ENCODE measurements around the gene MFGE8. TPM values are rescaled to one million over a fixed set of nuclear protein-coding genes. Genes with fewer than 3 reads are reported as not detected.

The MFGE8 gene
- polyA plus RNA-seq, 4 donors = 4.0 to 104 (median 22.2) TPM

DNA sequence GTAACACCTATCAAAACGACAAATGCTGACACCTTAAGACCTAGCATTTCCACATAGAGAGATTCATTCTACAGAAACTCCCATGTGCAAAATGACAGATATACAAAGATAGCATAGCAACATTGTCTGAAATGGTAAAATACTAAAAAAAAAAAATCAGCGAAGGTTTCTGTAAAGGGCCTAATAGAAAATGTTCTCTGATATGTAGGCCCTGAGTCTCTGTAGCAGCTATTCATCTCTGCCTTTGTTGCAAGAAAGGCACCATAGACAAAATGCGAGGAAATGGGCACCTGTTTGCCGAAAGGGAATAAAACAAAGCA lies 631 bp upstream of the MFGE8 start:
- H3K27me3 ChIP-seq (ENCODE audit: control insufficient read depth in 3 of 3, insufficient read depth in 3 of 3, low read length in 3 of 3) = no peaks in the 10 kb centered on the region
- H3K27ac ChIP-seq (ENCODE audit: low read depth in 1 of 3, low read length in 2 of 3) = no peak overlapping the region
- WGBS, 3 donors = 65 to 75% (median 71%) methylated on average over 4 of the region's 4 CpGs
- DNase-seq (no peak), FAIRE-seq (no peak)
- peak overlapping the region in 1 of 3 donors; percentile 51 for H3K4me3 ChIP-seq (ENCODE audit: low read depth in 1 of 3, low read length in 3 of 3)
- H3K36me3 ChIP-seq (ENCODE audit: control insufficient read depth in 3 of 3, insufficient read depth in 2 of 3, low read depth in 1 of 3, low read length in 3 of 3) = peaks cover 0 to 12% (median 0%) of the 10 kb centered on the region in 3 donors
- no peaks in the 10 kb centered on the region for H3K9me3 ChIP-seq (ENCODE audit: control insufficient read depth in 2 of 2, insufficient read depth in 1 of 2, low read depth in 1 of 2, low read length in 1 of 2)
- H3K4me1 ChIP-seq (ENCODE audit: control insufficient read depth in 3 of 3, insufficient read depth in 2 of 3, low read depth in 1 of 3, low read length in 2 of 3) = peaks cover 0 to 4% (median 4%) of the 10 kb centered on the region in 3 donors

DNA sequence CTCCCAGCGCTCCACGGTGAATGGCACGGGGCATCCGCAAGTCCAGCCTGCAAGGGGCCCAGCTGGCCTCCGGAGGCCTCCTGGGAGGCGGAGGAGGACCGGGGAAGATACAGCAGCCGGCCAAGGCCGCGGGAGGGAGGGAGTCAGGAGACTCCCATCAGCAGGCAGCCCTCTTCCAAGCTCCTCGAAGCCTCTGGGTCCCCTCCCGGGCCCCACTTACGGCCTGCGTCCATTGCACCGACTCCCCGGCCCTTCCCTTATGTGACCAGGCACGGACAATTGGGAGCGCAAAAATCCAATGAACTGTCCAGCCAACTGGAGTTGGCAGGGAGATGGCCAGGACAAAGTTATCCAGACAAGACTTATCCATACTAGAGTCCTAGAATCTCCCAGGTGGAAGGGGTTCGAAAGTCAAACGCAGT lies 668 bp downstream of the MFGE8 start:
- Histone ChIP-seq H3K27ac (ENCODE audit: low read depth in 1 of 3, low read length in 2 of 3) (peak overlapping the region in 1 of 3 donors; percentile 71), H3K27me3 (ENCODE audit: control insufficient read depth in 3 of 3, insufficient read depth in 3 of 3, low read length in 3 of 3) (no peaks in the 10 kb centered on the region), H3K4me1 (ENCODE audit: control insufficient read depth in 3 of 3, insufficient read depth in 2 of 3, low read depth in 1 of 3, low read length in 2 of 3) (peaks cover 0 to 4% (median 4%) of the 10 kb centered on the region in 3 donors), H3K9me3 (ENCODE audit: control insufficient read depth in 2 of 2, insufficient read depth in 1 of 2, low read depth in 1 of 2, low read length in 1 of 2) (no peaks in the 10 kb centered on the region), H3K4me3 (ENCODE audit: low read depth in 1 of 3, low read length in 3 of 3) (peak overlapping the region; percentile 51 to 79 (median 68)), H3K36me3 (ENCODE audit: control insufficient read depth in 3 of 3, insufficient read depth in 2 of 3, low read depth in 1 of 3, low read length in 3 of 3) (peaks cover 0 to 17% (median 0%) of the 10 kb centered on the region in 3 donors)
- FAIRE-seq (no peak), DNase-seq (peak in 1 of 2 donors; percentile 45)
- 17 to 25% (median 22%) methylated on average over 18 to 20 of the region's 20 CpGs for WGBS, 3 donors

DNA sequence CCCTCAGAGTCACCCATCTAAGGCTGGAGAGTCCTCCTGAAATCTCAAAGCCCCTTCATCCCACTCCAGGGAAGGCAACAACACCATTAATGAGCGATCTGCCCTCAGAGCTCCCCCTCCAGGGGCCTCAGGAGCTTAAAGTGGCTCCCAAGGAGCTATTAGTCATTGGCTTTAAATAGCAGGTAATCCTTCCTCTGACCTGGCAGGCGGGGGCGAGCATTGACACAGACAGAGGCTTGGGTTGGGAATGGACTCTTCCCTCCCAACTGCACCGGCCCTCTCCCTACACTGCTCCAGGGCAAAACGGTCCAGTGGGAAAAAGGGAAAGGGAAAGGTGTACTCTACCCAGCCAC lies 1.4 kb downstream of the MFGE8 start:
- peaks cover 0 to 23% (median 0%) of the 10 kb centered on the region in 3 donors for H3K36me3 ChIP-seq (ENCODE audit: control insufficient read depth in 3 of 3, insufficient read depth in 2 of 3, low read depth in 1 of 3, low read length in 3 of 3)
- H3K27me3 ChIP-seq (ENCODE audit: control insufficient read depth in 3 of 3, insufficient read depth in 3 of 3, low read length in 3 of 3) = no peaks in the 10 kb centered on the region
- DNase-seq = peak in 1 of 2 donors; percentile 29
- no peak for FAIRE-seq
- peaks cover 0 to 4% (median 4%) of the 10 kb centered on the region in 3 donors for H3K4me1 ChIP-seq (ENCODE audit: control insufficient read depth in 3 of 3, insufficient read depth in 2 of 3, low read depth in 1 of 3, low read length in 2 of 3)
- WGBS, 3 donors = 37 to 60% (median 50%) methylated on average over 5 of the region's 5 CpGs
- no peak overlapping the region for H3K27ac ChIP-seq (ENCODE audit: low read depth in 1 of 3, low read length in 2 of 3)
- H3K9me3 ChIP-seq (ENCODE audit: control insufficient read depth in 2 of 2, insufficient read depth in 1 of 2, low read depth in 1 of 2, low read length in 1 of 2) = no peaks in the 10 kb centered on the region
- no peak overlapping the region for H3K4me3 ChIP-seq (ENCODE audit: low read depth in 1 of 3, low read length in 3 of 3)

DNA sequence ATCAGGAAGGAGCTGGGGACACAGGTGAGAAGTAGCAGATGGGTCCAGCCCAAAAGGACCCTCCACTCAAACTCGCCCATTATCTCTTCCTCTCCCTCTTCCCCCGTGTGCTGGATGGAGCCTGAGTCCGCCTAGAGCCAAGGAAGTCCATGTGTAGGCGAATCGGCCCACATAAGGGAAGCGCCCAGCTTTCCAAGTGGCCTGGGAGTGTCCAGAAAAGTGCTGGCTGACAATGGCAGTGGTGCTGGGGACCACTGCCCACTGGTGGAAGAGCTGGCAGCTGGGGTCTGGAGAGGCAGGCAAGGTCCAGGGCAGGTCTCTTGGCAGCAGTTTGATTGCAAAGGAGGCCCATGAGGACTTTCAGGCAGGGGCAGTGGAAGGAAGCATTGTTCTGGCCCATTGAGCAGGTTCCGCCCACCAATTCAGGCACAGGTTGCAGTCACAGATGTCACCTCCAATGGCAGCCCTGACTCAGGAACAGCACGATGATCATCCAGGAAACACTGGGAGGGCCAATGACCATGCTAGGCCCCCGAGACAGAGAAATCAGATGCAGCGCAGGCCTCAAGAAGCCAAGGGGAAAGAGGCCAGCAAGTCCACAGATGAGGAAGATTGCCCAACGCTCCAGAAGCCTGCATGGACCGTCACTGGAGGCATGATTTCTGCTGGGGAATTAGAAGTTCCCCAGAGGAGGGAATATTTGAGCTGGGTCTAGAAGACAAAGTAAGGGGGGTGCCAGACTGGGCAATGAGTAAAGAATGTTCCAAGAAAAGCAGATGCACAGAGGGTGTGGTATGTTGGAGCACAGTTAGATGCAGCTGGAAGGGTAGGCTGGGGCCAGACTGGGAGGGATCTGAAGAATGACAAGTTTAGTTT lies 3.0 kb downstream of the MFGE8 start:
- H3K4me3 ChIP-seq (ENCODE audit: low read depth in 1 of 3, low read length in 3 of 3) = no peak overlapping the region
- no peaks in the 10 kb centered on the region for H3K27me3 ChIP-seq (ENCODE audit: control insufficient read depth in 3 of 3, insufficient read depth in 3 of 3, low read length in 3 of 3)
- DNase-seq (no peak), FAIRE-seq (no peak)
- H3K4me1 ChIP-seq (ENCODE audit: control insufficient read depth in 3 of 3, insufficient read depth in 2 of 3, low read depth in 1 of 3, low read length in 2 of 3) = peaks cover 0 to 6% (median 4%) of the 10 kb centered on the region in 3 donors
- no peaks in the 10 kb centered on the region for H3K9me3 ChIP-seq (ENCODE audit: control insufficient read depth in 2 of 2, insufficient read depth in 1 of 2, low read depth in 1 of 2, low read length in 1 of 2)
- 84 to 86% (median 85%) methylated on average over 12 of the region's 12 CpGs for WGBS, 3 donors
- H3K27ac ChIP-seq (ENCODE audit: low read depth in 1 of 3, low read length in 2 of 3) = no peak overlapping the region
- peaks cover 0 to 34% (median 0%) of the 10 kb centered on the region in 3 donors for H3K36me3 ChIP-seq (ENCODE audit: control insufficient read depth in 3 of 3, insufficient read depth in 2 of 3, low read depth in 1 of 3, low read length in 3 of 3)

DNA sequence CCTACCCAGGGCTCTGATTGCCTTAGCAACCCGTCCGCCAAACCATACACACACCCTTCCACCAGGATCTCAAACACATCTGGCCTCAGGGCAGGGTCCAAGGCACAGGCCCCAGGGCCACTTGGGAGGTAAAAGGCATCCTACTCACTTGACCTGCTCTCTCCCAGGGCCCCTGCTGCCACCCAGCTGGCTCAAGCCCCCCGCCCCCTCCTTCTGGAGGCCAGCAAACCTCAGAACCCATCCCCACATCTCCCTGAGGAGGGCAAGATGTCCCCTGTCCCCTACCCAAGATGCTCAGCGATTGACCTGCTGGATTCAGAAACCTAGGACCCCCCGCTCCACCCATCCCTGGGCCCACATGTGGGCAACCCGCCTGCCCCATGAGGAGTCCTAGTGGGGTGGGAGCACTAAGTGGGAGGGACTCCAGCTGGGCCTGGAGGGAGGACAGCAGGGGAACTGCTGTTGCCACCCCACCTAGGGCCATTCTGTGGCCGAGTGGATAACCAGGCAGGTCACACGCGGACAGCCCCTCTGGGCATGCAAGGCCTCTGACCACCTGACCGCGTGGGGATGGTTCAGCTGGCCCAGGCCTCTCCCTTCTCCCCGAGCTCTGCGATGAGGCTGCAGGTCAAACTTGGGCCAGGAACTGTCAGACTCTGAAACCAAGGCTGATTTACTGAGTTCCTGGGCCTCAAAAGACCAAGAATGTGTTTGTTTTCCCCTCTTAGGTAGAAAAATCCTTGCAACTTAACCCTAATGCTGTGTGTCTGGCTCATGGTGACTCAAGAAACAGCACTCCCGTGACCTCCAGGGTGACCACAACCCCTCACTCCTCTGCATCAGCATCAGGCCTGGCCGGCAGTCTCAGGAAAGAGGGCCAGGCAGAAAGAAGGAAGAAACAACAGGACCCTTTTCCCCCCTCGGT lies 4.2 kb downstream of the MFGE8 start:
- Histone ChIP-seq H3K36me3 (ENCODE audit: control insufficient read depth in 3 of 3, insufficient read depth in 2 of 3, low read depth in 1 of 3, low read length in 3 of 3) (peaks cover 0 to 37% (median 0%) of the 10 kb centered on the region in 3 donors), H3K9me3 (ENCODE audit: control insufficient read depth in 2 of 2, insufficient read depth in 1 of 2, low read depth in 1 of 2, low read length in 1 of 2) (no peaks in the 10 kb centered on the region), H3K27me3 (ENCODE audit: control insufficient read depth in 3 of 3, insufficient read depth in 3 of 3, low read length in 3 of 3) (no peaks in the 10 kb centered on the region), H3K4me1 (ENCODE audit: control insufficient read depth in 3 of 3, insufficient read depth in 2 of 3, low read depth in 1 of 3, low read length in 2 of 3) (peaks cover 0 to 10% (median 4%) of the 10 kb centered on the region in 3 donors), H3K4me3 (ENCODE audit: low read depth in 1 of 3, low read length in 3 of 3) (no peak overlapping the region), H3K27ac (ENCODE audit: low read depth in 1 of 3, low read length in 2 of 3) (no peak overlapping the region)
- WGBS, 3 donors = 83 to 87% (median 86%) methylated on average over 16 of the region's 16 CpGs
- FAIRE-seq (no peak), DNase-seq (peak; percentile 24 to 46)

DNA sequence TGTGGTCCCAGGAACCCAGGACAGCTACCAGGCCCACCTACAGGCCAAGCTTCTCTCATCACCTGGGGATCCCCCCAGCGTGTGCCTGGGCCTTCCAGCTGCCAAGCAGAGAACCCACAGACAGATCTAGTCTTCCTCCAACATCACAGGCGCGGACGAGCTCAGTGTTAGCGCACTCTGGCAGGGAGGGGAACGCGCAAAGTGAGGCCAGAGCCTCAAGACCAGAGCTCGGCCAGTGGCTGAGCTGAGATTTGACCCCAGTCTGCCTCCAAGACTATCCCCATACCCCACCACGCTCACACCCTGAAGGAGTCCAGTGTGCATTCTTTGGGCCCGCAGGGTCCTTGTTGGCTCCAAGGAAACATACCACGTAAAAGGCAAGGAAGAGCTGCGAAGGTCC lies 5.1 kb downstream of the MFGE8 start:
- WGBS, 3 donors = 89 to 92% (median 91%) methylated on average over 12 of the region's 12 CpGs
- FAIRE-seq = no peak
- Histone ChIP-seq H3K27ac (ENCODE audit: low read depth in 1 of 3, low read length in 2 of 3) (no peak overlapping the region), H3K4me1 (ENCODE audit: control insufficient read depth in 3 of 3, insufficient read depth in 2 of 3, low read depth in 1 of 3, low read length in 2 of 3) (peaks cover 0 to 10% (median 4%) of the 10 kb centered on the region in 3 donors), H3K9me3 (ENCODE audit: control insufficient read depth in 2 of 2, insufficient read depth in 1 of 2, low read depth in 1 of 2, low read length in 1 of 2) (no peaks in the 10 kb centered on the region), H3K36me3 (ENCODE audit: control insufficient read depth in 3 of 3, insufficient read depth in 2 of 3, low read depth in 1 of 3, low read length in 3 of 3) (peaks cover 0 to 37% (median 0%) of the 10 kb centered on the region in 3 donors), H3K27me3 (ENCODE audit: control insufficient read depth in 3 of 3, insufficient read depth in 3 of 3, low read length in 3 of 3) (no peaks in the 10 kb centered on the region), H3K4me3 (ENCODE audit: low read depth in 1 of 3, low read length in 3 of 3) (no peak overlapping the region)
- DNase-seq = no peak

DNA sequence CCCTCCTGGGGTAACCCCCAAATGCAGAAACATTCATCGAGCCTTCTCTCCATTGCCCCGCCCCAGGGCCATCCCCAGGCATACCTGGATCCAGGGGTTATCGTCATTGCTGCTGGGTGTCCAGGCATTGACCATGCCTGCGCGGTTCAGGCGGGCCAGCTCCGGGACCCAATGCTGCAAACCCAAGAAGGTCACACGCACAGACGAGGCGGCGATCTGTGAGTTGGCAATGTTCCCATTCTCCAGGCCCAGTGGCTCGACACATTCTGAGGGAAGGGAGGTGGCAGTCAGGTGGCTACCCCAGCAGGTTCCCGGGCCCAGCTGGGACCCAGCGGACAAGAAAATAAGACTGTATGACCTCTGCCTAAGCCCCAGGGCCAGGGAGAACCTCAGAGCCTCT lies 6.1 kb downstream of the MFGE8 start:
- DNase-seq = no peak
- Histone ChIP-seq H3K4me1 (ENCODE audit: control insufficient read depth in 3 of 3, insufficient read depth in 2 of 3, low read depth in 1 of 3, low read length in 2 of 3) (peaks cover 0 to 6% (median 4%) of the 10 kb centered on the region in 3 donors), H3K27ac (ENCODE audit: low read depth in 1 of 3, low read length in 2 of 3) (no peak overlapping the region), H3K27me3 (ENCODE audit: control insufficient read depth in 3 of 3, insufficient read depth in 3 of 3, low read length in 3 of 3) (no peaks in the 10 kb centered on the region), H3K4me3 (ENCODE audit: low read depth in 1 of 3, low read length in 3 of 3) (no peak overlapping the region), H3K9me3 (ENCODE audit: control insufficient read depth in 2 of 2, insufficient read depth in 1 of 2, low read depth in 1 of 2, low read length in 1 of 2) (no peaks in the 10 kb centered on the region), H3K36me3 (ENCODE audit: control insufficient read depth in 3 of 3, insufficient read depth in 2 of 3, low read depth in 1 of 3, low read length in 3 of 3) (peaks cover 0 to 44% (median 0%) of the 10 kb centered on the region in 3 donors)
- WGBS, 3 donors = 84 to 86% (median 85%) methylated on average over 14 of the region's 14 CpGs
- FAIRE-seq = no peak

DNA sequence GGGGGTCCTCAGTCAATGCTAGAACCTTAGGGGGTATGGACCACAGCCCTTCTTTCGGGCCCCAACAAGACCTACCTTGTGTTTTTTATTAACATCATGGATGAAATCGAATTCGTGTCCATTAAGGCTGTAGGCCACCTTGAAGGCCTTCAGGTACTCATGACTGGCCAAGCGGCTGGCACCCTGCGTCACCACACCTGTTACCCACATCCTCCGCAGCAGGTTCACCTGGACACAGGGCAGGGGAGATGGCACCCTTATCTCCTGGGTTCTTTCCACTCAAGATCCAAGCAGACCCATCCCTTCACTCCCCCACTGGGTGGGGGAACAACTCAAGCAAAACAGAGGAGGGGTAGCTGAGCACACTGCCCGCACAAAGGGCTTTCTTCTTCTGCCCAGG lies 6.6 kb downstream of the MFGE8 start:
- WGBS, 3 donors = 89 to 97% (median 91%) methylated on average over 7 of the region's 7 CpGs
- H3K36me3 ChIP-seq (ENCODE audit: control insufficient read depth in 3 of 3, insufficient read depth in 2 of 3, low read depth in 1 of 3, low read length in 3 of 3) = peaks cover 0 to 46% (median 0%) of the 10 kb centered on the region in 3 donors

More for the DNA sequence above, 6.6 kb downstream of the MFGE8 start:
- Histone ChIP-seq H3K4me1 (ENCODE audit: control insufficient read depth in 3 of 3, insufficient read depth in 2 of 3, low read depth in 1 of 3, low read length in 2 of 3) (peaks cover 0 to 6% (median under 1%) of the 10 kb centered on the region in 3 donors), H3K4me3 (ENCODE audit: low read depth in 1 of 3, low read length in 3 of 3) (no peak overlapping the region), H3K9me3 (ENCODE audit: control insufficient read depth in 2 of 2, insufficient read depth in 1 of 2, low read depth in 1 of 2, low read length in 1 of 2) (no peaks in the 10 kb centered on the region), H3K27ac (ENCODE audit: low read depth in 1 of 3, low read length in 2 of 3) (no peak overlapping the region), H3K27me3 (ENCODE audit: control insufficient read depth in 3 of 3, insufficient read depth in 3 of 3, low read length in 3 of 3) (no peaks in the 10 kb centered on the region)
- FAIRE-seq (no peak), DNase-seq (no peak)

Data from small intestine (tissue), 7 donors.